AG04449 (cell line): ENCODE results near the gene ZNF213.

ENCODE experiments used
- CTCF ChIA-PET: fragments of 350-600 bp; formaldehyde crosslinking; extraction: SDS; loops from one replicate; lab custom pipeline; 2021; ENCODE audit warnings: antibody characterized with exemption; lab: Yijun Ruan, JAX
- POLR2A ChIA-PET: fragments of 400-600, 350-600 bp; formaldehyde crosslinking; extraction: SDS; loops from one replicate; lab custom pipeline; 2020; ENCODE audit warnings: antibody characterized with exemption, inconsistent platforms; lab: Yijun Ruan, JAX
- DNase-seq: peaks from one replicate; pipeline ENCODE4 v3.0.0-alpha.2; 2010; ENCODE audit warnings: low read depth, low spot score
- H3K4me3 ChIP-seq: 2 replicates; pipeline ENCODE4 v1.5.1; 2011; ENCODE audit warnings: low read depth, mild to moderate bottlenecking, control low read depth, low read length
- TF ChIP-seq, protein P1 (sequence below): IDR thresholded peaks from one replicate; pipeline ENCODE4 v1.5.1; 2011; ENCODE audit warnings: mild to moderate bottlenecking, moderate library complexity, low read length, control low read depth, inconsistent platforms; ENCODE audit not compliant: insufficient read depth; ENCODE audit errors: missing control alignments

Gene ZNF213

DNA sequence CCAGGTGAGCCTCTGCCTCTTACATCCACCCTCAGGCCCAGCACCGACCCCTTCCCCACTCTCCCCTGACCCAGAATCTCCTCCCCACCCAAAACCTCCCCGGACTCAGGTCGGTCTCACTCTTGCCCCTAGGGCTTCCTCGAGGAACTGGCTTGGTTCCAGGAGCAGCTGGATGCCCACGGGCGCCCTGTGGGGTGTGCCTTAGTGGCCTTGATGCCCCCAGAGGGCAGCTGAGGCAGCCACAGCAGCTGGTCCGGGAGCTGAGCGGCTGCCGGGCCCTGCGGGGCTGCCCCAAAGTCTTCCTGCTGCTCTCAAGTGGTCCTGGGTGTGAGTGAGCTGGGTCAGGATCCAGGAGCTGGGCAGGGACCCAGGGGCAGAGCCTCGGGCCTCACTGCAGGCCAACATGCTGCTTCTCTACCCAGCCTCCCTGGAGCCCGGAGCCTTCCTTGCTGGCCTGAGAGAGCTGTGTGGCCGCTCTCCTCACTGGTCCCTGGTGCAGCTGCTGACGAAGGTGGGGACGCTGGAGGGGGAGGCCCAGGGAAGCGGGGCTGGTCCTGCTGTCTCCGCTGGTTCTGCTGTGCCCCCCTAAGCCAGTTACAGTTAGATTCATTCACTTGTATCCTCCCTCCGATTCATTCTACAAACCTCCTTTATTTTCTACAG lies 9.6 kb downstream of the ZNF213 start:
- ChIA-PET CTCF (interaction anchor here (10.3 kb wide), 1 partner anchor 10 kb away, joined by 206 read pairs; the partner anchor contains the start of gene ZNF213), POLR2A (no interaction called here)
- no peak overlapping the region for H3K4me3 ChIP-seq
- DNase-seq, result no peak
- TF ChIP-seq, protein P1, sequence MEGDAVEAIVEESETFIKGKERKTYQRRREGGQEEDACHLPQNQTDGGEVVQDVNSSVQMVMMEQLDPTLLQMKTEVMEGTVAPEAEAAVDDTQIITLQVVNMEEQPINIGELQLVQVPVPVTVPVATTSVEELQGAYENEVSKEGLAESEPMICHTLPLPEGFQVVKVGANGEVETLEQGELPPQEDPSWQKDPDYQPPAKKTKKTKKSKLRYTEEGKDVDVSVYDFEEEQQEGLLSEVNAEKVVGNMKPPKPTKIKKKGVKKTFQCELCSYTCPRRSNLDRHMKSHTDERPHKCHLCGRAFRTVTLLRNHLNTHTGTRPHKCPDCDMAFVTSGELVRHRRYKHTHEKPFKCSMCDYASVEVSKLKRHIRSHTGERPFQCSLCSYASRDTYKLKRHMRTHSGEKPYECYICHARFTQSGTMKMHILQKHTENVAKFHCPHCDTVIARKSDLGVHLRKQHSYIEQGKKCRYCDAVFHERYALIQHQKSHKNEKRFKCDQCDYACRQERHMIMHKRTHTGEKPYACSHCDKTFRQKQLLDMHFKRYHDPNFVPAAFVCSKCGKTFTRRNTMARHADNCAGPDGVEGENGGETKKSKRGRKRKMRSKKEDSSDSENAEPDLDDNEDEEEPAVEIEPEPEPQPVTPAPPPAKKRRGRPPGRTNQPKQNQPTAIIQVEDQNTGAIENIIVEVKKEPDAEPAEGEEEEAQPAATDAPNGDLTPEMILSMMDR, result no peak

DNA sequence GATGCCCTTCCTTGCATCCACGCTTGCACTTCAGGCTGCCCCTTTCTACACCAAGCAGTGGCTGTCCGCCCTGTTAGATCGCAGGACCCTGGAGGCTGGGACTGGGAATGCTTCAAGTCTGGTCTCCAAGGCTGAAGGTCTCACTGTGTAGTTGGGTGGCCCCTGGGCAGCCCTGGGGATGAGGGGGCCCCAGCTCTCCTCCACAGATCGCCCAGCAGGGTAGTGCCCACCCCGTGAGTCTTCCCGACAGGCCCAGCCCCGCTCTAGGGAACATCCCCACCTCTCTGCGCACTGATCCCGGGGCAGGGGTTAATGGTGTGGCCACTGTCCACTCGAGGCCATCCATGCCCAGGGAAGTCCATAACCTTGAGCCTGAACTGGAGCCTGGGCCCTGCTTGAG lies 10.3 kb downstream of the ZNF213 start:
- ChIA-PET CTCF (interaction anchor here (10.3 kb wide), 1 partner anchor 11 kb away, joined by 206 read pairs; the partner anchor contains the start of gene ZNF213), POLR2A (no interaction called here)
- TF ChIP-seq, protein P1, result no peak

DNA sequence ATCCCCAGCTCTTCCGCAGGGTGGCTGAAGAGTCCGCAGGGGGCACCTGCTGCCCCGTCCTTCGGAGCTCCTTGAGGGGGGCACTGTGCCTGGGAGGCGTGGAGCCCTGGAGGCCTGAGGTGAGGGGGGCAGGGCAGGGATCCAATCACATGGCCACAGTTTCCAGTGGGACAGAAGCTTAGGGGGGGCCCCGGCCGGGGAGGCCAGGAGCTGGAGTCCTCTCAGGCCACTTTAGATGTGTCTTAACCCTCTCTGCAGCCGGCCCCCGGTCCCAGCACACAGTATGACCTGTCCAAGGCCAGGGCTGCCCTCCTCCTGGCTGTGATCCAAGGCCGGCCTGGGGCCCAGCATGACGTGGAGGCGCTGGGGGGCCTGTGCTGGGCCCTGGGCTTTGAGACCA lies 10.8 kb downstream of the ZNF213 start:
- no peak for DNase-seq
- TF ChIP-seq, protein P1, result no peak
- ChIA-PET POLR2A (no interaction called here), CTCF (interaction anchor here (10.3 kb wide), 1 partner anchor 11 kb away, joined by 206 read pairs; the partner anchor contains the start of gene ZNF213)
- no peak overlapping the region for H3K4me3 ChIP-seq

More for the DNA sequence above, 10.3 kb downstream of the ZNF213 start:
- DNase-seq, result no peak
- H3K4me3 ChIP-seq, result no peak overlapping the region

DNA sequence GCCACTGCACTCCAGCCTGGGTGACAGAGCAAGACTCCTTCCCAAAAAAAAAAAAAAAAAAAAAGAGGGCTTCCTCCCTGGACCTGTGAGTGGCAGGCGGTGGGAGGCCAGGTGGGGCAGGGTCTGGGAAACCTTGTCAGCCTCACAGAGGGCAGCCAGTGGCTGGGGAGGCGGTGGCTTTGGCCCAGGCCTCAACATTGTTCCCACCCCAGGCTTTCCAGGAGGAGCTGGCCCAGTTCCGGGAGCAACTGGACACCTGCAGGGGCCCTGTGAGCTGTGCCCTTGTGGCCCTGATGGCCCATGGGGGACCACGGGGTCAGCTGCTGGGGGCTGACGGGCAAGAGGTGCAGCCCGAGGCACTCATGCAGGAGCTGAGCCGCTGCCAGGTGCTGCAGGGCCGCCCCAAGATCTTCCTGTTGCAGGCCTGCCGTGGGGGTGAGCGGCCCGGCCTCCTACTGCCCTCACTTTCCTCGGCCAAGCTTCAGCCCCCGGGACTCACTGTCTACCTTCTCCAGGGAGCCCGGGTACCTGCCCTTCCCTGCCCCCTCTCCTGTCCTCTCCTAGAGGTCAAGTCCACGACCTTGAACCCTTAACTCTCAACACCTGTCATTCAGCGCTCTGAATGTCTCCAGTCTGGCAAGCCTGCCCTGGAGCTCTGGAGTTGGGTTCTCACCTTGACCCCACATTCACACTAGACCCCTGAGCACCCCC lies 12.4 kb downstream of the ZNF213 start:
- ChIA-PET CTCF (interaction anchor here (0.6 to 10.3 kb wide), 6 partner anchors 10 to 115 kb away, joined by 3 to 206 read pairs (median 3); partner anchors contain the start of gene ZNF213), POLR2A (interaction anchor here (1.0 to 1.7 kb wide), 2 partner anchors 7 to 12 kb away, joined by 3 to 7 read pairs; partner anchors contain the start of gene ZNF213)
- TF ChIP-seq, protein P1, result no peak

DNA sequence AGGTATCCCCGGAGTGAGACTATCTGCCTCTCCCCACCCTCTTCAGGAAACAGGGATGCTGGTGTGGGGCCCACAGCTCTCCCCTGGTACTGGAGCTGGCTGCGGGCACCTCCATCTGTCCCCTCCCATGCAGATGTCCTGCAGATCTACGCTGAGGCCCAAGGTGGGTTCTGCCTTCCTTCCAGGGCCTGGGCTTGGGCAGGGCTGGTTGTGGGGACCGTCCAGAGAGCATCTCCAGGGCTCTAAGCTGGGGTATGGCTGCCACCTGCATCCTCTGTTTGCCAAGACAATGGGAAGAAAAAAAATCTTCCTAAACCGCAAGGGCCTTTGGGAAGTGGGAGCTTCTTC lies 12.9 kb downstream of the ZNF213 start:
- CTCF ChIA-PET, result interaction anchor here (0.9 to 10.3 kb wide), 7 partner anchors 9 to 120 kb away, joined by 3 to 206 read pairs (median 3); partner anchors contain the start of gene ZNF213
- no peak for DNase-seq
- H3K4me3 ChIP-seq, result no peak overlapping the region
- POLR2A ChIA-PET, result interaction anchor here (1.0 to 1.7 kb wide), 2 partner anchors 8 to 13 kb away, joined by 3 to 7 read pairs; partner anchors contain the start of gene ZNF213
- TF ChIP-seq, protein P1, result no peak

More for the DNA sequence above, 12.4 kb downstream of the ZNF213 start:
- no peak for DNase-seq
- no peak overlapping the region for H3K4me3 ChIP-seq
